HCT116 (cell line): Measurements from ENCODE around the gene CPSF2. TPM values are rescaled to one million over a fixed set of nuclear protein-coding genes. Genes with fewer than 3 reads are reported as not detected.
A peak's percentile ranks its signal among the peaks of the same experiment; 100 is the strongest.

Source experiments
- ATAC-seq: fragments of 200-7000 bp; cut with Tn5 transposase; 2 replicates; pipeline ENCODE4 v1.9.1; 2020; ENCODE audit warnings: mild to moderate bottlenecking, moderate library complexity
- BruUV-seq: library from RNA; stranded (reverse); fragments of 400-500 nt; replicated peaks from 2 replicates; lab custom pipeline; 2021; lab: Mats Ljungman, UMichigan
- CTCF ChIA-PET: fragments of 300-600 bp; sonication (Branson Sonifier 250); formaldehyde crosslinking; loops from one replicate; lab custom pipeline; 2021; ENCODE audit warnings: antibody characterized with exemption; lab: Charles Lee
- POLR2A ChIA-PET: fragments of 300-600, 350-600 bp; sonication (Branson Sonifier 250); formaldehyde crosslinking; loops from one replicate; lab custom pipeline; 2021; ENCODE audit warnings: antibody characterized with exemption; lab: Charles Lee
- RAD21 ChIA-PET, 2 experiments: fragments of 300-600 bp; sonication (Branson Sonifier 250); formaldehyde crosslinking; loops; one replicate each; lab custom pipeline; 2023; ENCODE audit warnings: low total read pairs in 2 of 2; ENCODE audit not compliant: uncharacterized antibody in 2 of 2, unreplicated experiment in 2 of 2, low non-redundant PET in 1 of 2; lab: Charles Lee
- DNase-seq: peaks from one replicate; pipeline ENCODE4 v3.0.0-alpha.2; 2010; ENCODE audit warnings: low read depth, low spot score
- H2AFZ ChIP-seq: fragments of 200-600 bp; shearing (Covaris generic), sonication (generic); 2 replicates; pipeline ENCODE4 v1.6.1; 2017; ENCODE audit warnings: low read depth, mixed run types, mixed read lengths, antibody characterized with exemption, low read length; ENCODE audit not compliant: poor library complexity, severe bottlenecking
- H3K27ac ChIP-seq: 2 replicates; pipeline ENCODE4 v1.5.1; 2012; ENCODE audit warnings: low read depth, low read length
- H3K27me3 ChIP-seq: fragments of 200-600 bp; sonication (generic); 2 replicates; pipeline ENCODE4 v1.6.1; 2016; ENCODE audit warnings: mixed run types, low read length, mixed read lengths; ENCODE audit not compliant: insufficient read depth
- H3K36me3 ChIP-seq, 2 experiments: fragments of 200-500 bp in 1 of 2; fragments of 200-600 bp in 1 of 2; sonication (Bioruptor generic) in 1 of 2; sonication (generic) in 1 of 2; 2 replicates each; pipeline versions ENCODE4 v1.5.1 to v1.6.1; 2014 to 2016; ENCODE audit warnings: low read length in 2 of 2, inconsistent platforms in 1 of 2, mixed read lengths in 1 of 2, mixed run types in 1 of 2; ENCODE audit not compliant: insufficient read depth in 2 of 2, control insufficient read depth in 1 of 2
- H3K4me1 ChIP-seq, 2 experiments: fragments of 200-600 bp in 1 of 2; sonication (generic) in 1 of 2; 2 replicates each; pipeline versions ENCODE4 v1.5.1 to v1.6.1; 2012 to 2017; ENCODE audit warnings: low read length in 2 of 2, inconsistent platforms in 1 of 2, mild to moderate bottlenecking in 1 of 2, mixed read lengths in 1 of 2, mixed run types in 1 of 2, moderate library complexity in 1 of 2; ENCODE audit not compliant: insufficient read depth in 2 of 2, control insufficient read depth in 1 of 2
- H3K4me2 ChIP-seq: fragments of 200-600 bp; sonication (generic); 2 replicates; pipeline ENCODE4 v1.6.1; 2017; ENCODE audit warnings: mixed run types, low read length, mixed read lengths
- H3K4me3 ChIP-seq, 2 experiments: fragments of 200-600 bp in 1 of 2; sonication (generic) in 1 of 2; replicated peaks in 1 of 2; 2 replicates each; pipeline ENCODE4 v1.5.1; 2011 to 2016; ENCODE audit warnings: low read length in 2 of 2, control low read depth in 1 of 2, low read depth in 1 of 2, mild to moderate bottlenecking in 1 of 2, mixed read lengths in 1 of 2, mixed run types in 1 of 2
- H3K79me2 ChIP-seq: fragments of 200-600 bp; sonication (generic); 2 replicates; pipeline ENCODE4 v1.6.1; 2017; ENCODE audit warnings: mild to moderate bottlenecking, mixed run types, low read length, moderate library complexity, mixed read lengths; ENCODE audit not compliant: insufficient read depth
- H3K9ac ChIP-seq: fragments of 200-600 bp; sonication (generic); 2 replicates; pipeline ENCODE4 v1.6.1; 2016; ENCODE audit warnings: low read length, mixed read lengths
- H3K9me2 ChIP-seq: fragments of 200-600 bp; sonication (generic), shearing (Covaris generic); 2 replicates; pipeline ENCODE4 v1.6.1; 2017; ENCODE audit warnings: mixed run types, mild to moderate bottlenecking, moderate library complexity; ENCODE audit not compliant: insufficient read depth
- H3K9me3 ChIP-seq, 2 experiments: fragments of 200-500 bp in 1 of 2; fragments of 200-600 bp in 1 of 2; sonication (Bioruptor generic) in 1 of 2; sonication (generic) in 1 of 2; 2 replicates each; pipeline ENCODE4 v1.6.1; 2014 to 2017; ENCODE audit warnings: low read length in 2 of 2, mixed read lengths in 2 of 2, inconsistent platforms in 1 of 2, low read depth in 1 of 2, mild to moderate bottlenecking in 1 of 2, mixed run types in 1 of 2, moderate library complexity in 1 of 2; ENCODE audit not compliant: control insufficient read depth in 1 of 2, insufficient read depth in 1 of 2
- H4K20me1 ChIP-seq: fragments of 200-600 bp; sonication (generic), shearing (Covaris generic); 2 replicates; pipeline ENCODE4 v1.6.1; 2017; ENCODE audit warnings: mixed run types, mild to moderate bottlenecking, moderate library complexity; ENCODE audit not compliant: insufficient read depth
- CBX3 ChIP-seq: IDR thresholded peaks from 2 replicates; pipeline ENCODE4 v1.6.1; 2012; ENCODE audit warnings: low read depth
- ELF1 ChIP-seq: IDR thresholded peaks from 2 replicates; pipeline ENCODE4 v1.6.1; 2012; ENCODE audit warnings: low read depth, borderline replicate concordance
- EZH2 ChIP-seq: fragments of 200-600 bp; sonication (generic); IDR thresholded peaks from 2 replicates; pipeline ENCODE4 v1.6.1; 2017; ENCODE audit warnings: antibody characterized with exemption, mixed run types
- EZH2phosphoT487 ChIP-seq: fragments of 200-600 bp; IDR thresholded peaks from 2 replicates; pipeline ENCODE4 v1.6.1; 2018; ENCODE audit warnings: antibody characterized with exemption, borderline replicate concordance
- FOSL1 ChIP-seq: IDR thresholded peaks from 2 replicates; pipeline ENCODE4 v1.6.1; 2012; ENCODE audit warnings: low read depth
- JUND ChIP-seq: IDR thresholded peaks from 2 replicates; pipeline ENCODE4 v1.6.1; 2012
- POLR2A ChIP-seq: IDR thresholded peaks from 2 replicates; pipeline ENCODE4 v1.7.0; 2011; ENCODE audit warnings: borderline replicate concordance; ENCODE audit not compliant: insufficient read depth, insufficient read length; ENCODE audit errors: extremely low read depth
- POLR2AphosphoS5 ChIP-seq: IDR thresholded peaks from 2 replicates; pipeline ENCODE4 v1.6.1; 2011; ENCODE audit warnings: mild to moderate bottlenecking, low read depth, low read length, moderate library complexity
- RAD21 ChIP-seq: IDR thresholded peaks from 2 replicates; pipeline ENCODE4 v1.6.1; 2012; ENCODE audit warnings: low read depth, mild to moderate bottlenecking
- SIN3A ChIP-seq: IDR thresholded peaks from 2 replicates; pipeline ENCODE4 v1.6.1; 2012; ENCODE audit warnings: low read depth
- SP1 ChIP-seq: IDR thresholded peaks from 2 replicates; pipeline ENCODE4 v1.6.1; 2012; ENCODE audit warnings: low read depth
- SRF ChIP-seq: IDR thresholded peaks from 2 replicates; pipeline ENCODE4 v1.6.1; 2012; ENCODE audit warnings: low read depth
- TCF7L2 ChIP-seq: IDR thresholded peaks from 2 replicates; pipeline ENCODE4 v1.7.0; 2011; ENCODE audit warnings: borderline replicate concordance, inconsistent platforms; ENCODE audit not compliant: insufficient read depth, insufficient read length; ENCODE audit errors: extremely low read depth
- YY1 ChIP-seq: IDR thresholded peaks from 2 replicates; pipeline ENCODE4 v1.6.1; 2011; ENCODE audit warnings: low read length, low read depth, moderate library complexity, mild to moderate bottlenecking; ENCODE audit not compliant: insufficient replicate concordance; ENCODE audit errors: extremely low read depth
- ZFX ChIP-seq: fragments of 450-650 bp; IDR thresholded peaks from 2 replicates; pipeline ENCODE4 v1.6.1; 2017
- ZNF274 ChIP-seq: fragments of 200-500 bp; sonication (Bioruptor generic); IDR thresholded peaks from 2 replicates; pipeline ENCODE4 v1.6.1; 2014; ENCODE audit warnings: mild to moderate bottlenecking, low read depth, low read length, inconsistent platforms
- intact Hi-C: fragments of 100-400 bp; cut with micrococcal nuclease; formaldehyde crosslinking; loops from 2 replicates; pipeline ENCODE4 v1.10.0; 2022
- total RNA-seq: library from RNA; stranded (reverse); gene quantifications from one replicate; pipeline ENCODE4 v1.2.1, GENCODE V29; 2021; ENCODE audit not compliant: unreplicated experiment
- TF ChIP-seq, protein P1 (sequence below): IDR thresholded peaks from 2 replicates; pipeline ENCODE4 v1.6.1; 2012
- TF ChIP-seq, protein P2 (sequence below), 3 experiments: fragments of 200-600 bp in 1 of 3; sonication (generic) in 1 of 3; IDR thresholded peaks in 2 of 3; conservative IDR thresholded peaks in 1 of 3; 2 replicates each; pipeline ENCODE4 v1.5.1; 2012 to 2017; ENCODE audit warnings: low read depth in 2 of 3, low read length in 2 of 3, antibody characterized with exemption in 1 of 3, borderline replicate concordance in 1 of 3, control low read depth in 1 of 3, mild to moderate bottlenecking in 1 of 3, mixed read lengths in 1 of 3, mixed run types in 1 of 3, moderate library complexity in 1 of 3; ENCODE audit not compliant: insufficient read depth in 1 of 3
- TF ChIP-seq, protein P3 (sequence below): IDR thresholded peaks from 2 replicates; pipeline ENCODE4 v1.6.1; 2011; ENCODE audit warnings: mild to moderate bottlenecking, low read length, moderate library complexity; ENCODE audit not compliant: insufficient replicate concordance; ENCODE audit errors: extremely low read depth
- TF ChIP-seq, protein P4 (sequence below): IDR thresholded peaks from 2 replicates; pipeline ENCODE4 v1.6.1; 2012

The CPSF2 gene
- total RNA-seq, 1 experiment from 2014 or later, result 77.0 TPM

DNA sequence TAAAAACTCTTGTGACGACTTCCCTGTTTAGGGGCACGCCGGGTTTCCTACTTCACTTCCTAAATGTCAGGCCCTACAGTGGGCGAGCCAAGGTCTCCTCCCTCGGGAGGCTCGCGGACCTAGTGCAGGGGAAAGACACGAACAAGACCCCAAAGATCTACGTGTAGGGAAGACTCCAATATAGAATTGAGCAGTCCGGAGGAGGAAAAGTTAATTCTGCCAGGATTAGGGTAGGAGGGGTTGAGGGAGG lies 16.0 kb upstream of the CPSF2 start (continued):
- TF ChIP-seq ELF1 (no peak), SP1 (no peak), ZNF274 (no peak), POLR2AphosphoS5 (no peak), TCF7L2 (no peak)
- TF ChIP-seq, protein P1, sequence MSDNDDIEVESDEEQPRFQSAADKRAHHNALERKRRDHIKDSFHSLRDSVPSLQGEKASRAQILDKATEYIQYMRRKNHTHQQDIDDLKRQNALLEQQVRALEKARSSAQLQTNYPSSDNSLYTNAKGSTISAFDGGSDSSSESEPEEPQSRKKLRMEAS, result no peak
- TF ChIP-seq, all 23 proteins: peak for 0

DNA sequence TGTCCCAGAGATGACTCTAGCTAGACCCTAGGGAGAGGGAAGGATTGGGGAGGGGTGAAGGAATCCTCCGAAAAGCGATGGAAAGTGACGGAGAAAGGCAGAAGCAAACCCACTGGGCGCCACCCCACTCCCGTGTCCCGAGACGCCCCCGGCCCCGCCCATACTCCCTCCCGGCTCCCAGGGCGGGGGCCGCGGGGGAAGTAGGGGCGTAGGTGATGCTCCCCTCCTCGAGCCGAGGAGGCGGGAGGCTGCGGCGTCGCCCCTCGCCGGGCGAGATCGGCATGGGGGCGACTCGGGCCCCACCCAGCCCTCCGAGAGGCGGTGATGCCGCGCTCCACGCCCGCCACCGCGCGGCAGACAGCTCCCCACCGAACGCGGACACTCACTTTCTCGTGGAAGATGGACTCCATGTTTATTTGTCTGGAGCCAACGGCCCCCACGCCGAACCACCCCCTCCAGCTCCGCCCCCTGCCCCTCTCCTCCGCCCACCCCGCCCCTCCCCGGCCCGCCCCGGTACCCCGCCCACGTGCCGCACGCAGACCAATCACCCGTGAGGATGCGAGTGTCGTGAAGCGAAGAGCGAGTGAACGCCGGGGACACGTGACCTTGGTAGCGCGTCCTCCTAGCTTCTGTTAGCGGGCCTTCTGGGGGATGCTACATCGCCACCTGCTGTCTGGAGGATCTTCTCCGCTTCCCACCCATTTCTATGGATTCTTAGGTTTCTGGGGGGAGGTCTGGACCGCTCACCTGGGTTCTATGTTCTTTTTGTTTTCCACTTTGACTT lies 15.4 kb upstream of the CPSF2 start, which contains the start of gene ATXN3:
Gene ATXN3, minus strand, starts transcription at position 440 of the 784 bp plus-strand sequence. Its CDS starts 30 bp downstream, at position 410.
- H3K27me3 ChIP-seq, result no peaks in the 10 kb centered on the region
- H3K4me1 ChIP-seq, result peaks cover 9 to 19% of the 10 kb centered on the region in 2 experiments
- ChIA-PET CTCF (interaction anchor here (0.5 to 2.3 kb wide), 17 partner anchors 8 to 584 kb away, joined by 3 to 77 read pairs (median 5); partner anchors contain the start of genes CPSF2 and NDUFB1), POLR2A (interaction anchor here (0.8 to 2.6 kb wide), 6 partner anchors 11 to 412 kb away, joined by 3 to 21 read pairs (median 6); partner anchors contain the start of genes CPSF2, NDUFB1 and TRIP11), RAD21 (interaction anchor here in 1 of 2 experiments (0.8 kb wide), 1 partner anchor 16 kb away, joined by 3 read pairs; the partner anchor contains the start of genes CPSF2 and NDUFB1)
- no peaks in the 10 kb centered on the region for H3K9me2 ChIP-seq
- ATAC-seq (peak; percentile 93), DNase-seq (peak; percentile 97)
- H3K36me3 ChIP-seq, result no peaks in the 10 kb centered on the region
- no TSS peak for BruUV-seq
- H4K20me1 ChIP-seq, result no peaks in the 10 kb centered on the region
- intact Hi-C loops, result no loop called here
- H3K4me2 ChIP-seq, result peak within 1 kb of the TSS; percentile 78
- peak within 1 kb of the TSS; percentile 77 for H3K9ac ChIP-seq
- peak within 1 kb of the TSS; percentile 89 to 90 for H3K4me3 ChIP-seq
- peak within 1 kb of the TSS; percentile 81 for H3K27ac ChIP-seq
- H3K9me3 ChIP-seq, result no peaks in the 10 kb centered on the region
- H3K79me2 ChIP-seq, result peaks cover 39% of the 10 kb centered on the region
- H2AFZ ChIP-seq, result peak within 1 kb of the TSS; percentile 55
- TF ChIP-seq SRF, result no peak
- TF ChIP-seq RAD21, result 0 out of 2 replicates have a peak, but pooled peaks have one; percentile 9
- TF ChIP-seq, protein P1, result peak; percentile 83
- TF ChIP-seq YY1, result no peak
- peak; percentile 55 for TF ChIP-seq POLR2A
- peak; percentile 70 for TF ChIP-seq SP1
- TF ChIP-seq EZH2, result no peak
- TF ChIP-seq EZH2phosphoT487, result no peak
- TF ChIP-seq POLR2AphosphoS5, result peak; percentile 82
- TF ChIP-seq, protein P2, sequence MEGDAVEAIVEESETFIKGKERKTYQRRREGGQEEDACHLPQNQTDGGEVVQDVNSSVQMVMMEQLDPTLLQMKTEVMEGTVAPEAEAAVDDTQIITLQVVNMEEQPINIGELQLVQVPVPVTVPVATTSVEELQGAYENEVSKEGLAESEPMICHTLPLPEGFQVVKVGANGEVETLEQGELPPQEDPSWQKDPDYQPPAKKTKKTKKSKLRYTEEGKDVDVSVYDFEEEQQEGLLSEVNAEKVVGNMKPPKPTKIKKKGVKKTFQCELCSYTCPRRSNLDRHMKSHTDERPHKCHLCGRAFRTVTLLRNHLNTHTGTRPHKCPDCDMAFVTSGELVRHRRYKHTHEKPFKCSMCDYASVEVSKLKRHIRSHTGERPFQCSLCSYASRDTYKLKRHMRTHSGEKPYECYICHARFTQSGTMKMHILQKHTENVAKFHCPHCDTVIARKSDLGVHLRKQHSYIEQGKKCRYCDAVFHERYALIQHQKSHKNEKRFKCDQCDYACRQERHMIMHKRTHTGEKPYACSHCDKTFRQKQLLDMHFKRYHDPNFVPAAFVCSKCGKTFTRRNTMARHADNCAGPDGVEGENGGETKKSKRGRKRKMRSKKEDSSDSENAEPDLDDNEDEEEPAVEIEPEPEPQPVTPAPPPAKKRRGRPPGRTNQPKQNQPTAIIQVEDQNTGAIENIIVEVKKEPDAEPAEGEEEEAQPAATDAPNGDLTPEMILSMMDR (IDR thresholded peaks at IDR 0.05 in 2 of 3, conservative IDR thresholded peaks at IDR 0.05 in 1 of 3; ENCODE audit: borderline replicate concordance in 1 of 3, insufficient read depth in 1 of 3, low read depth in 2 of 3, low read length in 2 of 3), result peak; percentile 39 to 89 (median 68); a peak in 4 of 6 replicates
- no peak for TF ChIP-seq SIN3A
- no peak for TF ChIP-seq FOSL1
- no peak for TF ChIP-seq ZFX
- TF ChIP-seq, protein P3, sequence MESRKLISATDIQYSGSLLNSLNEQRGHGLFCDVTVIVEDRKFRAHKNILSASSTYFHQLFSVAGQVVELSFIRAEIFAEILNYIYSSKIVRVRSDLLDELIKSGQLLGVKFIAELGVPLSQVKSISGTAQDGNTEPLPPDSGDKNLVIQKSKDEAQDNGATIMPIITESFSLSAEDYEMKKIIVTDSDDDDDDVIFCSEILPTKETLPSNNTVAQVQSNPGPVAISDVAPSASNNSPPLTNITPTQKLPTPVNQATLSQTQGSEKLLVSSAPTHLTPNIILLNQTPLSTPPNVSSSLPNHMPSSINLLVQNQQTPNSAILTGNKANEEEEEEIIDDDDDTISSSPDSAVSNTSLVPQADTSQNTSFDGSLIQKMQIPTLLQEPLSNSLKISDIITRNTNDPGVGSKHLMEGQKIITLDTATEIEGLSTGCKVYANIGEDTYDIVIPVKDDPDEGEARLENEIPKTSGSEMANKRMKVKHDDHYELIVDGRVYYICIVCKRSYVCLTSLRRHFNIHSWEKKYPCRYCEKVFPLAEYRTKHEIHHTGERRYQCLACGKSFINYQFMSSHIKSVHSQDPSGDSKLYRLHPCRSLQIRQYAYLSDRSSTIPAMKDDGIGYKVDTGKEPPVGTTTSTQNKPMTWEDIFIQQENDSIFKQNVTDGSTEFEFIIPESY, result no peak
- TF ChIP-seq CBX3, result peak; percentile 59; the same call in 1 of the 2 replicates
- TF ChIP-seq JUND, result no peak
- TF ChIP-seq, protein P4, sequence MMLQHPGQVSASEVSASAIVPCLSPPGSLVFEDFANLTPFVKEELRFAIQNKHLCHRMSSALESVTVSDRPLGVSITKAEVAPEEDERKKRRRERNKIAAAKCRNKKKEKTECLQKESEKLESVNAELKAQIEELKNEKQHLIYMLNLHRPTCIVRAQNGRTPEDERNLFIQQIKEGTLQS, result no peak
- TF ChIP-seq TCF7L2, result no peak
